HG02759 (cell line): ENCODE data around the gene SCGB2B2.
"Not testable (repeated sequence)": the region's sequence is repeated elsewhere in the genome, so short reads cannot be mapped to it uniquely, and the experiment has no call there.

ENCODE experiments used
- ATAC-seq: cut with Tn5 transposase; IDR thresholded peaks from one replicate; pipeline ENCODE4 v1.9.1; 2021; ENCODE audit warnings: mild to moderate bottlenecking, moderate library complexity; ENCODE audit not compliant: unreplicated experiment

SCGB2B2 gene

GRCh38 chr19:34676697-34677385 lies at the start of gene SCGB2B2:
Gene SCGB2B2, minus strand, starts transcription at chr19:34677159. Its CDS starts 82,596 bp downstream, at chr19:34594563.
- ATAC-seq: peak; percentile 50

GRCh38 chr19:34725400-34725799 lies 48.4 kb upstream of the SCGB2B2 start:
- ATAC-seq: no peak

- ATAC-seq: no peak
Measured at GRCh38 chr19:34722353-34722752, 45.4 kb upstream of the SCGB2B2 start.

- ATAC-seq: no peak
Measured at GRCh38 chr19:34715357-34715756, 38.4 kb upstream of the SCGB2B2 start.

- no peak for ATAC-seq
Measured at GRCh38 chr19:34713262-34713637, 36.3 kb upstream of the SCGB2B2 start.

GRCh38 chr19:34712395-34713261 lies 35.7 kb upstream of the SCGB2B2 start:
- ATAC-seq: no peak

GRCh38 chr19:34711890-34712289 lies 34.9 kb upstream of the SCGB2B2 start:
- ATAC-seq: no peak

- no peak for ATAC-seq
Measured at GRCh38 chr19:34707661-34708060, 30.7 kb upstream of the SCGB2B2 start.

GRCh38 chr19:34692549-34692948 lies 15.6 kb upstream of the SCGB2B2 start:
- ATAC-seq: no peak

- no peak for ATAC-seq
Measured at GRCh38 chr19:34690372-34690771, 13.4 kb upstream of the SCGB2B2 start.

GRCh38 chr19:34688592-34688991 lies 11.6 kb upstream of the SCGB2B2 start:
- ATAC-seq: no peak

- ATAC-seq: no peak
Measured at GRCh38 chr19:34687348-34687747, 10.4 kb upstream of the SCGB2B2 start.

GRCh38 chr19:34686455-34686854 lies 9.5 kb upstream of the SCGB2B2 start:
- no peak for ATAC-seq

GRCh38 chr19:34685266-34685665 lies 8.3 kb upstream of the SCGB2B2 start:
- ATAC-seq: not testable (repeated sequence)

GRCh38 chr19:34681478-34681877 lies 4.5 kb upstream of the SCGB2B2 start:
- no peak for ATAC-seq

- no peak for ATAC-seq
Measured at GRCh38 chr19:34678421-34678820, 1.5 kb upstream of the SCGB2B2 start.

GRCh38 chr19:34678085-34678412 lies 1.1 kb upstream of the SCGB2B2 start:
- no peak for ATAC-seq

GRCh38 chr19:34677386-34678084 lies 576 bp upstream of the SCGB2B2 start, which contains the start of gene ZNF302:
Gene ZNF302, plus strand, starts transcription at chr19:34677678. Its CDS starts 1,127 bp downstream, at chr19:34678805.
- peak; percentile 92 for ATAC-seq

- ATAC-seq: no peak
Measured at GRCh38 chr19:34675919-34676318, 1.0 kb downstream of the SCGB2B2 start.

GRCh38 chr19:34675250-34675649 lies 1.7 kb downstream of the SCGB2B2 start:
- no peak for ATAC-seq

- no peak for ATAC-seq
Measured at GRCh38 chr19:34673590-34673989, 3.4 kb downstream of the SCGB2B2 start.

GRCh38 chr19:34671972-34672371 lies 5.0 kb downstream of the SCGB2B2 start:
- ATAC-seq: no peak
